Glutamatergic neuron (in vitro differentiated cells): ENCODE data around the gene ANXA1. TPM values are rescaled to one million over a fixed set of nuclear protein-coding genes. Genes with fewer than 3 reads are reported as not detected.

Experiments used
- DNase-seq: peaks from one replicate; pipeline ENCODE4 v3.0.0; 2022
- H3K27ac Mint-ChIP-seq: one replicate; pipeline ENCODE4 v1.8.0; 2020; ENCODE audit warnings: mild to moderate bottlenecking, mixed read lengths, inconsistent platforms; ENCODE audit not compliant: unreplicated experiment
- H3K27me3 Mint-ChIP-seq: one replicate; pipeline ENCODE4 v1.8.0; 2020; ENCODE audit warnings: mild to moderate bottlenecking, moderate library complexity, mixed read lengths, inconsistent platforms; ENCODE audit not compliant: unreplicated experiment
- H3K36me3 Mint-ChIP-seq: one replicate; pipeline ENCODE4 v1.8.0; 2020; ENCODE audit warnings: mild to moderate bottlenecking, mixed read lengths, inconsistent platforms; ENCODE audit not compliant: unreplicated experiment
- H3K4me1 Mint-ChIP-seq: one replicate; pipeline ENCODE4 v1.8.0; 2020; ENCODE audit warnings: mild to moderate bottlenecking, low read depth, mixed read lengths, inconsistent platforms; ENCODE audit not compliant: unreplicated experiment
- H3K4me3 Mint-ChIP-seq: one replicate; pipeline ENCODE4 v1.8.0; 2020; ENCODE audit warnings: mild to moderate bottlenecking, mixed read lengths, inconsistent platforms; ENCODE audit not compliant: unreplicated experiment
- H3K9me3 Mint-ChIP-seq: one replicate; pipeline ENCODE4 v1.8.0; 2020; ENCODE audit warnings: mild to moderate bottlenecking, moderate library complexity, mixed read lengths, inconsistent platforms; ENCODE audit not compliant: unreplicated experiment
- CTCF ChIP-seq: fragments of 200-600 bp; sonication (generic); IDR thresholded peaks from one replicate; pipeline ENCODE4 v1.5.0; 2021; ENCODE audit not compliant: partially characterized antibody, unreplicated experiment
- total RNA-seq: library from RNA; stranded (reverse); fragmentation: NEBNext Ultra II Directional; extraction: Animal tissue kit (Norgen Biotek cat#: 25700); gene quantifications from one replicate; pipeline ENCODE4 v1.2.1, GENCODE V29; 2021; ENCODE audit not compliant: unreplicated experiment

ANXA1 gene
- total RNA-seq, 1 donor from 2014 or later = not detected

GRCh38 chr9:73133022-73133651 is 18.5 kb upstream of the ANXA1 start:
- H3K27me3 Mint-ChIP-seq = no peaks in the 10 kb centered on the region
- peaks cover 4% of the 10 kb centered on the region for H3K4me1 Mint-ChIP-seq
- no peak overlapping the region for H3K4me3 Mint-ChIP-seq
- no peaks in the 10 kb centered on the region for H3K36me3 Mint-ChIP-seq
- H3K9me3 Mint-ChIP-seq = no peaks in the 10 kb centered on the region
- no peak overlapping the region for H3K27ac Mint-ChIP-seq
- DNase-seq = no peak
- no peak for TF ChIP-seq CTCF

- Mint-ChIP-seq H3K27ac (no peak overlapping the region), H3K9me3 (no peaks in the 10 kb centered on the region), H3K4me1 (peaks cover 4% of the 10 kb centered on the region), H3K4me3 (no peak overlapping the region), H3K36me3 (no peaks in the 10 kb centered on the region), H3K27me3 (no peaks in the 10 kb centered on the region)
- TF ChIP-seq CTCF = no peak
- no peak for DNase-seq
Measured at GRCh38 chr9:73133921-73134407, 17.7 kb upstream of the ANXA1 start.

GRCh38 chr9:73135394-73135793 is 16.3 kb upstream of the ANXA1 start:
- Mint-ChIP-seq H3K36me3 (no peaks in the 10 kb centered on the region), H3K27me3 (no peaks in the 10 kb centered on the region), H3K9me3 (no peaks in the 10 kb centered on the region), H3K4me1 (peaks cover 4% of the 10 kb centered on the region), H3K27ac (no peak overlapping the region), H3K4me3 (no peak overlapping the region)
- TF ChIP-seq CTCF = no peak
- DNase-seq = no peak

- Mint-ChIP-seq H3K4me1 (peaks cover 2% of the 10 kb centered on the region), H3K4me3 (no peak overlapping the region), H3K27ac (no peak overlapping the region), H3K9me3 (no peaks in the 10 kb centered on the region), H3K27me3 (no peaks in the 10 kb centered on the region), H3K36me3 (no peaks in the 10 kb centered on the region)
- DNase-seq = no peak
- TF ChIP-seq CTCF = no peak
Measured at GRCh38 chr9:73137286-73137899, 14.3 kb upstream of the ANXA1 start.

- H3K27me3 Mint-ChIP-seq = no peaks in the 10 kb centered on the region
- H3K27ac Mint-ChIP-seq = no peak overlapping the region
- no peaks in the 10 kb centered on the region for H3K36me3 Mint-ChIP-seq
- H3K9me3 Mint-ChIP-seq = no peaks in the 10 kb centered on the region
- DNase-seq = no peak
- no peak overlapping the region for H3K4me3 Mint-ChIP-seq
- H3K4me1 Mint-ChIP-seq = no peaks in the 10 kb centered on the region
- TF ChIP-seq CTCF = no peak
Measured at GRCh38 chr9:73137914-73138313, 13.8 kb upstream of the ANXA1 start.
